HG02588 (cell line): ENCODE measurements around the gene OXER1.

Experiments used
- ATAC-seq: cut with Tn5 transposase; IDR thresholded peaks from one replicate; pipeline ENCODE4 v1.9.1; 2021; ENCODE audit warnings: mild to moderate bottlenecking, moderate library complexity; ENCODE audit not compliant: unreplicated experiment

Gene OXER1, protein sequence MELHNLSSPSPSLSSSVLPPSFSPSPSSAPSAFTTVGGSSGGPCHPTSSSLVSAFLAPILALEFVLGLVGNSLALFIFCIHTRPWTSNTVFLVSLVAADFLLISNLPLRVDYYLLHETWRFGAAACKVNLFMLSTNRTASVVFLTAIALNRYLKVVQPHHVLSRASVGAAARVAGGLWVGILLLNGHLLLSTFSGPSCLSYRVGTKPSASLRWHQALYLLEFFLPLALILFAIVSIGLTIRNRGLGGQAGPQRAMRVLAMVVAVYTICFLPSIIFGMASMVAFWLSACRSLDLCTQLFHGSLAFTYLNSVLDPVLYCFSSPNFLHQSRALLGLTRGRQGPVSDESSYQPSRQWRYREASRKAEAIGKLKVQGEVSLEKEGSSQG

DNA sequence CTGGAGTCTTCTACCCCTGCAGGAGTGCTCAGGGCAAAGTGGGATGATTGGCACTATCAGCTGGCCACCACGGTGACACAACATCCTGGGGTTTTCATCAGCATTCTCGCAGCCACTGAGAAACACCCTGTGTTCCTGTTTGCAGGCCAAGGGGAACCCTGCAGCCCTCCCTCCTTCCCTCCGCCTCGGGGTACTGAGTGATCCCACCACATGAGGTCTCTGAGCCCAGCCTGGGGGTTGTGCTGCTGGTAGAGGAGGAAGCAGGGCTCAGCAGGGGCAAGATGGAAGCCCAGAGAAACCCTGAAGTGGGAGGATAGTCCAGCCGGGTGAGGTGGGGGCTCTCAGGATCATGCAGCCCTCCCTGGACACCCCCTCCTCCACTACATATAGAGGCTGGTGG, at the start of gene OXER1:
Gene OXER1, minus strand, starts transcription at position 40 of the 400 bp plus-strand sequence. CDS start 73 bp downstream, outside the sequence.
- ATAC-seq: no peak

DNA sequence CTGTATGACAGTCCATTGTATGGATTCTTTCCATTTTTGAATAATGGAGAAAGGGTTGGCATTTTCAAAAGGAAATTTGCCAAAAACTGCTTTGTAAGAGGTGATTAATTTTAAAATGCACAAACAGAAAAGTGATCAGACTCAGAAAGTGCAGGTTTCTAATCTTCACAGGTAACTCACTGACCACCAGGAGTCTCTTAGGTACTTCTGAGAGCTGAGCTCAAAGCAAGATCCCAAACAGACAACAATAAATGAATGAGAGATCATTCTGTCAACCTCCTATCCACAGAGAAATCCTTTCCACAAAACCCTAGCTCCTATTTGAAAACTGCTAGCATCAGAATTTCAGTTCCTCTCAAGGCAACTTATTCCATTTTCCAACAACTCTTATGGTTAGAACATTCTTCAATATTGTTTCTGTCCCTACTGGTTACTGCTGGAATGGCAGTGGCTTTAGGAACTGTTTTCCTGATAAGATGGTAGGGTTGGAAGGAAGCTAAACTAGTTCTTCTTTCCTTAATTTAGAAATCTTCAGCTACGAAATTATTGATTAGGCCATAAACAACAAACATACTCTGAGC, 49.1 kb upstream of the OXER1 start:
- ATAC-seq: no peak

DNA sequence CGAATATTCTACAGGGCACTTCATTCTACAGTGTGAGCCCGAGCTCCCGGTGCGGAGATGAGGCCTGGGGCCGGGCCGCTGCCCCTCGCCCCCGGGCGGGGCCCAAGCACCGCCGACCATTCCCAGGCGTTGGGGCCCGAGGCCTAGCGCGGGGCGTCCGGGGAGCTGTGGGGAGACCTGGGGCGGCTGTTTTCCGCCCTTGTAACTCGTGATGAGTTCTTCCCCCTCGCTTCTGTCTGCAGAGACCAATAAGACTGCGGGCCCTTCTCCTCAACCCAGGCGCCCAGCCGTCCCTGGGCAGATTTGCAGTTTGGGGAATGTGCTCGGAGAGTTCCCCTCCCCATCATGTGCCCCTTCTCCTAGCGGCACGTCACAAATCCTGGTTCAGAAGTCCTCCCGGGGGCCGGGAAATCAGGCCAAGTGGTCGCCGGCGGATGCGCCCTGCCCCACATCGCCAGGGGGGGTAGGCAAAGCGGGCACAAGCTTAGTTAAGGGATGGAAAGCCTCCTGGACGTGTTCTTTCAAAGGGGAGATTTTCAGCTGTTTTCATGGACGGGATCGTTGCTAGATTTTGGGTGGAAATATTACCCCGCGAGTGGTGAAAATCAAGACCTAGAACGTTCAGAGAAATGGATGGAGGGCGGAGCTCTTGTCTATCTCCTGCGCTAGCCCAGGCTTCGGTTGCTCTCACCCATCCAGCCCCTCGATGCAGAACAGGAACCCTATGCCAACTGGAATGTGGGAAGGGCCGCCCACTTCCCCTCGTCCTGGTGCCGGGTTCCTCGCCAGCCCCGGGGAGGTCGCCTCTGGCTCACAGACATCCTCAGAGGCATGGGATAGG, 47.3 kb upstream of the OXER1 start:
- ATAC-seq: no peak

GRCh38 chr2:42810121-42810970, 46.4 kb upstream of the OXER1 start:
- ATAC-seq: peak; percentile 71

DNA sequence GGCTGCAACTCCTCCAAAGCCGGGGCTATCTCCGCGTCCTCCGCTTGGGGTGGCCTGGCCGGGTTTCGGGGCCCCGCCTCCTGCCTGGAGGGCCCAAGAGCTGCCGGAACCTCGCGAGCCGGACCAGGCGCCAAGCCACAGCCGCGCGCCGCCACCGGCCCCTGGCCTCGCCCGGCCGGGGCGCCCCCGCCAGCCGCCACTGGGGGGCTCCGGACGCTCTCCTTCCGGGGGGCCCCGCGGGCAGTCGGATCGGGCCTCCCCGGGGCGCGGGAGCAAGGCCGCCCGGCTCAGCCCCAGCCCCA, 45.8 kb upstream of the OXER1 start:
- ATAC-seq: peak; percentile 56

- no peak for ATAC-seq
Measured at GRCh38 chr2:42809131-42809818, 45.3 kb upstream of the OXER1 start.

- ATAC-seq: no peak
Measured at GRCh38 chr2:42808301-42808700, 44.4 kb upstream of the OXER1 start.

DNA sequence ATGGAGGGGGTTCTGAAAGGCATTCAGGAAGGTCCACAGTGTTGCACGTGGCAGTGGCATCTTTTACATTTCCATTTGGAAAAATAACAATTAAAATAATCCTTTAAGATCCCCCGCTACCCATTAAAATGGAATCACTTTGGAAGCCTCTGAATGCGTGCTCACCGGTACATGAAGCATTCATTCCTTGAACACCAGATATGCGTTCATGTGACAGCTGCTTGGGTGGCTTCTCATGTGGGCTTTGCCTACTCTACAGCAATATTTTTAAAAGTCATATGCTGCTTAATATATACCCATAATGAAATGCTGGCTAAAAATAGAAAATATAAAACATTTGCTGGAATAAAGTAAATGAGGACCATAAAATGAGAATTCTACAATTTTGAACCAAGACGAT, 42.9 kb upstream of the OXER1 start:
- no peak for ATAC-seq

- ATAC-seq: no peak
Measured at GRCh38 chr2:42804891-42805290, 41.0 kb upstream of the OXER1 start.

DNA sequence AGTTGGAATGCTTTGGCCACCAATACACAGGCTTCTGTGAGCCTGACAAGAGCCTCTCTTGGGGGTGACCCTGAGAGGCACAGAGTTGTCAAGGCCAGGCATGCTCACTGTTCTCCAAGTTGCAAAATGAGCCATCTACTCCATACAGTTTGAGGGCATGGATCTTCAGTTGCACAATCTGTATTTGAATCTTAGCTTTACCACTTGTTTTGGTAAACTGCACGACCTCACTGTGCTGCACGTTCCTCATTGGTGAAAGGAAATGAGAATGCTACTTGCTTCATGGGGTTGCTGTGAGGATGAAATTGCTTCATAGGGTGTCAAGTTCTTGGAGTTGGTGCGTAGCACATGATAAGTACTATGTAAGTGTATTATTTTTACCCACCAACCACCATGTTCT, 40.4 kb upstream of the OXER1 start:
- ATAC-seq: no peak

- ATAC-seq: no peak
Measured at GRCh38 chr2:42802150-42802549, 38.2 kb upstream of the OXER1 start.

GRCh38 chr2:42801381-42801780, 37.4 kb upstream of the OXER1 start:
- ATAC-seq: no peak

GRCh38 chr2:42800981-42801380, 37.0 kb upstream of the OXER1 start:
- ATAC-seq: no peak

- no peak for ATAC-seq
Measured at GRCh38 chr2:42800461-42800962, 36.6 kb upstream of the OXER1 start.

GRCh38 chr2:42799881-42800280, 35.9 kb upstream of the OXER1 start:
- no peak for ATAC-seq

DNA sequence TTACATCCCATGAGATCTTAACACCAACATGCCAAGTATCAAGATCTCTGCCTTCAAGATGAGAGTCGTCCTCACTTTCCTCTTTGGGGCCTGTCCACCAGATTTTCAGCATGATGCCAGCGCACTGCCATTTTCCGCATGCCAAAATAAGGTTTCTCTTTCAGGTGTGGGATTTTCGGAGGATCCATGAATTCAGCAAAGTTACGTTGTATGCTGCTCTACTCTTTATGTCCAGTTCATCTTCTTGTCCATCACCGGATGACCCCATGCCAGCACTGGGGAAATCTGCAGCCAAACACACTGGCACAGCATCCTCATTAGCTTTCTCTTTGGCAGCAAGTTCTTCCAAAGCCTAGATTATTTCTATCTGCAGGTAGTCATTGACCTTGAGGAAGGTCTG, 33.3 kb upstream of the OXER1 start:
- no peak for ATAC-seq

DNA sequence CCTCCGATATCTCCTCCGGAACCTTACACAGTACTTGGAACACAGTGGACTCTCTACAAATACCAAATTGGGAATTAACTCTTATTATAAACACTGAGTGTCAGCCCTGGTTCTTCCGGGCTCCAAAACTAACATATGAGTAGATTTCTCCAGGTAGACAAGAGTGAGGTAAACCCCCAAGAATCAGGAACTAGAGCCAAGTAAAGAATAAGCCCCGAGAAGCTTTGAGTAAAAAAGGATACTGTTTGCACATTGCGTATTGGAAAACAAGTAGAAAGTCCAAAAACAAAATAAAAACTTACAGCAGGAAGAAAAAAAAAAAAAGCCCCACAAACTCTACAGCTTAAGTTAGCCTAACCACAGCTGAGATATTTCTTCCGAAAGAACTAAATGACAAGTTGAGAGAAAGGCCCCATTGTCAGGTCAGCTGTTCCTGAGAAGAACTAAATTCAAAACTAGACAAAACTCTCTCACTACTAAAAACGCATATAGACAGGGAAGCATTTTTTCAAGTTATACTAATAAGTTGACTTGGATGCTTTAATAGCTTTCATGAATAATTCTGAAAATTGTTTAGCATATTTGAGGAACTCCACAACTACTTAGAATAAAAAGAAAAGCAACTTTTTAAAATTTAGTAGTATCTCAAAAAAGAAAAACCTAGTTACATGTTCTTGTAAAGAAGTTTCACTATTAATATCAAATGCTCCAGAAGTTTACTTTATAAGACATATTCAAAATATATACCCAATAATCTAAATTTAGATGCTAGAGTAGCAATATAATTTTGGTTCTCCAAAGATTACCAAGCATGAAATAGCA, 32.7 kb upstream of the OXER1 start:
- ATAC-seq: no peak

DNA sequence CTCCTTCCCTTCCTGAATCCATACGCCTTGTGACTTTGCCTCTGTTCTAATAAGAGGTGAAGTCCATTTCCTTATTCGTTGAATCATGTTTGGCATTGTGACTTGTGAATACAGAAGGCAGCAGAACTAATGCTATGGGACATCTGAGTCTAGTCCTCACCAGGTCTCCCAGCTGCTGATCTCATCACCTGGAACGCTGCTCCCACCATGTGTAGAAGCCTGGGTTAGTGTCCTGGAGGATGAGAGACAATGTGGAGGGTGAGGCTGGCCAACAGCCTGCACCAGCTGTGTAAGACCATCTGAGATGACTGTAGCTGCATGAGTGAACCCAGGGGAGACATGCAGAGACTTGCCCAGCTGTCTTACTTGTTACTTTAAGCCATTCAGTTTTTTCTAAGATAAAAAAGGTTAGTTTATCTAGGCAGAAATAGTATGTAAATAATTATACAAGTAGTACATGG, 31.9 kb upstream of the OXER1 start:
- ATAC-seq: peak; percentile 37

DNA sequence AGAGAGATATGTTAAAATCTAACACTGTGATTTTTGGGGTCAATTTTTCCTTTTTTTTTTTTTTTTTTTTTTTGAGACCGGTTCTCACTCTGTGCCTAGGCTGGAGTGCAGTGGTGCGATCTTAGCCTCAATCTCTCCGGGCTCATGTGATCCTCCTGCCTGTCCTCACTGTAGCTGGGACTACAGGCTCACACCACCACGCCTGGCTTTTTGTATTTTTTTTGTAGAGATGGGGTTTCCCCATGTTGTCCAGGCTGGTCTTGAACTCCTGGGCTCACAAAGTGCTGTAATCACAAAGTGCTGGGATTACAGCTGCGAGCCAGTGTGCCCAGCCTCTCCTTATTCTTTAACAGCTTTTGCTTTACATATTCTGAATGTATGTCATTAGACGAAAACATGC, 31.3 kb upstream of the OXER1 start:
- no peak for ATAC-seq
